WTC11 (cell line): ENCODE measurements around the gene ASTN2. TPM values are rescaled to one million over a fixed set of nuclear protein-coding genes. Genes with fewer than 3 reads are reported as not detected.

Source experiments
- ATAC-seq: fragments of 200-7000 bp; cut with Tn5 transposase; 2 replicates; pipeline ENCODE4 v1.10.0; 2021; ENCODE audit warnings: mild to moderate bottlenecking, moderate library complexity
- CTCF ChIA-PET: fragments of 300-600 bp; sonication (Branson Sonifier 250); formaldehyde crosslinking; loops from one replicate; lab custom pipeline; 2021; ENCODE audit warnings: antibody characterized with exemption; lab: Charles Lee
- POLR2A ChIA-PET: fragments of 350-600 bp; sonication (Branson Sonifier 250); formaldehyde crosslinking; loops from one replicate; lab custom pipeline; 2021; ENCODE audit warnings: antibody characterized with exemption; lab: Charles Lee
- DNase-seq: peaks from one replicate; pipeline ENCODE4 v3.0.0; 2021; ENCODE audit warnings: low spot score
- H3K27ac Mint-ChIP-seq: 2 replicates; pipeline ENCODE4 v1.8.0; 2021; ENCODE audit warnings: mixed read lengths
- H3K27me3 Mint-ChIP-seq: 2 replicates; pipeline ENCODE4 v1.8.0; 2021; ENCODE audit warnings: low read depth, mild to moderate bottlenecking, moderate library complexity, mixed read lengths
- H3K36me3 Mint-ChIP-seq: 2 replicates; pipeline ENCODE4 v1.8.0; 2021; ENCODE audit warnings: mixed read lengths
- H3K4me1 Mint-ChIP-seq: 2 replicates; pipeline ENCODE4 v1.8.0; 2022; ENCODE audit warnings: mixed read lengths
- H3K4me3 Mint-ChIP-seq: 2 replicates; pipeline ENCODE4 v1.8.0; 2021; ENCODE audit warnings: mild to moderate bottlenecking, moderate library complexity, mixed read lengths
- H3K9me3 Mint-ChIP-seq: 2 replicates; pipeline ENCODE4 v1.8.0; 2021; ENCODE audit warnings: mixed read lengths
- AFF4 ChIP-seq: sonication (generic); formaldehyde crosslinking; IDR thresholded peaks from 2 replicates; pipeline ENCODE4 v1.8.1; 2023; ENCODE audit warnings: mild to moderate bottlenecking, missing genetic modification reagents, borderline replicate concordance
- ATF1 ChIP-seq: sonication (generic); formaldehyde crosslinking; IDR thresholded peaks from 2 replicates; pipeline ENCODE4 v1.8.1; 2023; ENCODE audit warnings: mild to moderate bottlenecking, moderate library complexity, missing genetic modification reagents
- CDX4 ChIP-seq: fragments of 250-450 bp; sonication (Bioruptor Pico); IDR thresholded peaks from 2 replicates; pipeline ENCODE4 v1.9.0; 2021; ENCODE audit warnings: moderate library complexity, mild to moderate bottlenecking, inconsistent platforms, borderline replicate concordance
- CREM ChIP-seq: sonication (generic); formaldehyde crosslinking; IDR thresholded peaks from 2 replicates; pipeline ENCODE4 v1.8.1; 2022; ENCODE audit warnings: mild to moderate bottlenecking, missing genetic modification reagents, moderate library complexity
- ELF4 ChIP-seq: sonication (generic); formaldehyde crosslinking; IDR thresholded peaks from 2 replicates; pipeline ENCODE4 v1.8.1; 2022; ENCODE audit warnings: low read depth, mild to moderate bottlenecking, moderate library complexity, missing genetic modification reagents
- FOXK1 ChIP-seq: sonication (generic); formaldehyde crosslinking; IDR thresholded peaks from 2 replicates; pipeline ENCODE4 v1.8.0; 2022; ENCODE audit warnings: mild to moderate bottlenecking, moderate library complexity, missing genetic modification reagents
- FOXP1 ChIP-seq: sonication (generic); formaldehyde crosslinking; IDR thresholded peaks from 2 replicates; pipeline ENCODE4 v1.8.0; 2022; ENCODE audit warnings: missing genetic modification reagents, mild to moderate bottlenecking, moderate library complexity, borderline replicate concordance
- GABPB1 ChIP-seq: sonication (generic); formaldehyde crosslinking; IDR thresholded peaks from 2 replicates; pipeline ENCODE4 v1.8.1; 2023; ENCODE audit warnings: mild to moderate bottlenecking, missing genetic modification reagents
- IRF1 ChIP-seq: sonication (generic); formaldehyde crosslinking; IDR thresholded peaks from 2 replicates; pipeline ENCODE4 v1.8.0; 2023; ENCODE audit warnings: missing genetic modification reagents
- JAZF1 ChIP-seq: fragments of 250-450 bp; sonication (Bioruptor Pico); IDR thresholded peaks from 2 replicates; pipeline ENCODE4 v1.9.0; 2021; ENCODE audit warnings: moderate library complexity, mild to moderate bottlenecking, inconsistent platforms
- KAT7 ChIP-seq: sonication (generic); formaldehyde crosslinking; IDR thresholded peaks from 2 replicates; pipeline ENCODE4 v1.8.1; 2023; ENCODE audit warnings: missing genetic modification reagents, mild to moderate bottlenecking, borderline replicate concordance
- MXD4 ChIP-seq: fragments of 250-450 bp; sonication (Bioruptor Pico); IDR thresholded peaks from 2 replicates; pipeline ENCODE4 v1.8.0; 2021; ENCODE audit warnings: mild to moderate bottlenecking, moderate library complexity, borderline replicate concordance
- NFYB ChIP-seq: sonication (generic); formaldehyde crosslinking; conservative IDR thresholded peaks from 2 replicates; pipeline ENCODE4 v1.8.0; 2022; ENCODE audit warnings: low read depth, missing genetic modification reagents
- PRRX2 ChIP-seq: fragments of 250-450 bp; sonication (Bioruptor Pico); IDR thresholded peaks from 2 replicates; pipeline ENCODE4 v1.8.0; 2021; ENCODE audit warnings: mild to moderate bottlenecking
- SMAD3 ChIP-seq: sonication (generic); formaldehyde crosslinking; IDR thresholded peaks from 2 replicates; pipeline ENCODE4 v1.8.0; 2022; ENCODE audit warnings: missing genetic modification reagents, mild to moderate bottlenecking, borderline replicate concordance
- SMAD4 ChIP-seq: sonication (generic); formaldehyde crosslinking; IDR thresholded peaks from 2 replicates; pipeline ENCODE4 v1.8.0; 2022; ENCODE audit warnings: mild to moderate bottlenecking, missing genetic modification reagents
- SP1 ChIP-seq: sonication (generic); formaldehyde crosslinking; conservative IDR thresholded peaks from 2 replicates; pipeline ENCODE4 v1.8.1; 2022; ENCODE audit warnings: missing genetic modification reagents
- ZNF416 ChIP-seq: fragments of 250-450 bp; sonication (Bioruptor Pico); IDR thresholded peaks from 2 replicates; pipeline ENCODE4 v1.9.0; 2021; ENCODE audit warnings: mild to moderate bottlenecking, inconsistent platforms
- ZNF671 ChIP-seq: fragments of 250-450 bp; sonication (Bioruptor Pico); IDR thresholded peaks from 2 replicates; pipeline ENCODE4 v1.8.0; 2021; ENCODE audit warnings: mild to moderate bottlenecking
- total RNA-seq: library from RNA; stranded (reverse); gene quantifications from 3 replicates; pipeline ENCODE4 v1.2.3, GENCODE V29; 2021
- TF ChIP-seq, protein P1 (sequence below): sonication (generic); formaldehyde crosslinking; IDR thresholded peaks from 2 replicates; pipeline ENCODE4 v1.8.0; 2022; ENCODE audit warnings: missing genetic modification reagents
- TF ChIP-seq, protein P2 (sequence below): sonication (generic); formaldehyde crosslinking; IDR thresholded peaks from 2 replicates; pipeline ENCODE4 v1.8.1; 2023; ENCODE audit warnings: mild to moderate bottlenecking, missing genetic modification reagents, moderate library complexity
- TF ChIP-seq, protein P3 (sequence below): sonication (generic); formaldehyde crosslinking; IDR thresholded peaks from 2 replicates; pipeline ENCODE4 v1.8.1; 2022; ENCODE audit warnings: mild to moderate bottlenecking, missing genetic modification reagents, moderate library complexity, borderline replicate concordance
- TF ChIP-seq, protein P4 (sequence below): fragments of 250-450 bp; sonication (Bioruptor Pico); IDR thresholded peaks from 2 replicates; pipeline ENCODE4 v2.1.2; 2022; ENCODE audit warnings: mild to moderate bottlenecking, moderate library complexity

The ASTN2 gene
- total RNA-seq, 1 experiment from 2014 or later = 16.2 TPM

DNA sequence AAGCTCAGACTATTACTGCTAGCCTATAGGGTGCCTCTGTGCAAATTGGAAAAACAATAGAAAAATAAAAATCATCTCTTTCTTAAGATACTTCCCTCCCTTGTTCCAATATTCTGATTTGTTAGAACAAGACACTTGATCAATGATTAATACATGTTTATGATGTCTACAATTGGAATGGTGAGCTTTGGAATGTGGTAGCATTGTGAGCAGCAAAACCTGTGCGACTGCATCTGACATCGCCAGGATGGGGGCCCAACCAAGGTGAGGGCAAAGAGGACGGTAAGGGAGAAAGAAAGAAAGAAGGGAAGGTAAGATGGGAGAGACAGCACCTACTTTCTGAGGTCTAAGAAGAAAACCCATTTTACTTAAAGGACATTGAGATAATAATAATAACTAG is 910.8 kb downstream of the ASTN2 start:
- POLR2A ChIA-PET = no interaction called here
- ATAC-seq = no peak
- Mint-ChIP-seq H3K9me3 (peaks cover 5% of the 10 kb centered on the region), H3K4me1 (no peaks in the 10 kb centered on the region), H3K27ac (no peak overlapping the region), H3K27me3 (no peaks in the 10 kb centered on the region; the same call in 1 of the 2 replicates)
- CTCF ChIA-PET = interaction anchor here (1.1 kb wide), 1 partner anchor 9 kb away, joined by 3 read pairs; no protein-coding TSS in a partner anchor
- TF ChIP-seq ATF1 (CRISPR knock-in tag) (no peak), ZNF671 (CRISPR knock-in tag) (no peak), GABPB1 (CRISPR knock-in tag) (no peak)
- TF ChIP-seq, protein P1, sequence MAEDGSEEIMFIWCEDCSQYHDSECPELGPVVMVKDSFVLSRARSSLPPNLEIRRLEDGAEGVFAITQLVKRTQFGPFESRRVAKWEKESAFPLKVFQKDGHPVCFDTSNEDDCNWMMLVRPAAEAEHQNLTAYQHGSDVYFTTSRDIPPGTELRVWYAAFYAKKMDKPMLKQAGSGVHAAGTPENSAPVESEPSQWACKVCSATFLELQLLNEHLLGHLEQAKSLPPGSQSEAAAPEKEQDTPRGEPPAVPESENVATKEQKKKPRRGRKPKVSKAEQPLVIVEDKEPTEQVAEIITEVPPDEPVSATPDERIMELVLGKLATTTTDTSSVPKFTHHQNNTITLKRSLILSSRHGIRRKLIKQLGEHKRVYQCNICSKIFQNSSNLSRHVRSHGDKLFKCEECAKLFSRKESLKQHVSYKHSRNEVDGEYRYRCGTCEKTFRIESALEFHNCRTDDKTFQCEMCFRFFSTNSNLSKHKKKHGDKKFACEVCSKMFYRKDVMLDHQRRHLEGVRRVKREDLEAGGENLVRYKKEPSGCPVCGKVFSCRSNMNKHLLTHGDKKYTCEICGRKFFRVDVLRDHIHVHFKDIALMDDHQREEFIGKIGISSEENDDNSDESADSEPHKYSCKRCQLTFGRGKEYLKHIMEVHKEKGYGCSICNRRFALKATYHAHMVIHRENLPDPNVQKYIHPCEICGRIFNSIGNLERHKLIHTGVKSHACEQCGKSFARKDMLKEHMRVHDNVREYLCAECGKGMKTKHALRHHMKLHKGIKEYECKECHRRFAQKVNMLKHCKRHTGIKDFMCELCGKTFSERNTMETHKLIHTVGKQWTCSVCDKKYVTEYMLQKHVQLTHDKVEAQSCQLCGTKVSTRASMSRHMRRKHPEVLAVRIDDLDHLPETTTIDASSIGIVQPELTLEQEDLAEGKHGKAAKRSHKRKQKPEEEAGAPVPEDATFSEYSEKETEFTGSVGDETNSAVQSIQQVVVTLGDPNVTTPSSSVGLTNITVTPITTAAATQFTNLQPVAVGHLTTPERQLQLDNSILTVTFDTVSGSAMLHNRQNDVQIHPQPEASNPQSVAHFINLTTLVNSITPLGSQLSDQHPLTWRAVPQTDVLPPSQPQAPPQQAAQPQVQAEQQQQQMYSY = no peak
- TF ChIP-seq, protein P2, sequence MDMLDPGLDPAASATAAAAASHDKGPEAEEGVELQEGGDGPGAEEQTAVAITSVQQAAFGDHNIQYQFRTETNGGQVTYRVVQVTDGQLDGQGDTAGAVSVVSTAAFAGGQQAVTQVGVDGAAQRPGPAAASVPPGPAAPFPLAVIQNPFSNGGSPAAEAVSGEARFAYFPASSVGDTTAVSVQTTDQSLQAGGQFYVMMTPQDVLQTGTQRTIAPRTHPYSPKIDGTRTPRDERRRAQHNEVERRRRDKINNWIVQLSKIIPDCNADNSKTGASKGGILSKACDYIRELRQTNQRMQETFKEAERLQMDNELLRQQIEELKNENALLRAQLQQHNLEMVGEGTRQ = no peak
- TF ChIP-seq, all 79 proteins: peak for 0
- no peaks in the 10 kb centered on the region for H3K36me3 Mint-ChIP-seq
- H3K4me3 Mint-ChIP-seq = no peak overlapping the region
- DNase-seq = no peak

GRCh38 chr9:116502746-116503145 is 912.1 kb downstream of the ASTN2 start:
- Mint-ChIP-seq H3K27me3 (no peaks in the 10 kb centered on the region; the same call in 1 of the 2 replicates), H3K4me1 (no peaks in the 10 kb centered on the region), H3K9me3 (no peaks in the 10 kb centered on the region), H3K27ac (no peak overlapping the region), H3K4me3 (no peak overlapping the region), H3K36me3 (no peaks in the 10 kb centered on the region)
- no peak for DNase-seq
- no peak for TF ChIP-seq FOXK1 (CRISPR knock-in tag)
- TF ChIP-seq SP1 (CRISPR knock-in tag) = no peak
- TF ChIP-seq AFF4 (CRISPR knock-in tag) = no peak
- TF ChIP-seq, protein P3, sequence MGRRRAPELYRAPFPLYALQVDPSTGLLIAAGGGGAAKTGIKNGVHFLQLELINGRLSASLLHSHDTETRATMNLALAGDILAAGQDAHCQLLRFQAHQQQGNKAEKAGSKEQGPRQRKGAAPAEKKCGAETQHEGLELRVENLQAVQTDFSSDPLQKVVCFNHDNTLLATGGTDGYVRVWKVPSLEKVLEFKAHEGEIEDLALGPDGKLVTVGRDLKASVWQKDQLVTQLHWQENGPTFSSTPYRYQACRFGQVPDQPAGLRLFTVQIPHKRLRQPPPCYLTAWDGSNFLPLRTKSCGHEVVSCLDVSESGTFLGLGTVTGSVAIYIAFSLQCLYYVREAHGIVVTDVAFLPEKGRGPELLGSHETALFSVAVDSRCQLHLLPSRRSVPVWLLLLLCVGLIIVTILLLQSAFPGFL (CRISPR knock-in tag) = no peak
- no peak for TF ChIP-seq NFYB (CRISPR knock-in tag)
- no peak for TF ChIP-seq IRF1 (CRISPR knock-in tag)
- TF ChIP-seq ZNF416 (CRISPR knock-in tag) = no peak
- TF ChIP-seq MXD4 (CRISPR knock-in tag) = no peak
- TF ChIP-seq, protein P4, sequence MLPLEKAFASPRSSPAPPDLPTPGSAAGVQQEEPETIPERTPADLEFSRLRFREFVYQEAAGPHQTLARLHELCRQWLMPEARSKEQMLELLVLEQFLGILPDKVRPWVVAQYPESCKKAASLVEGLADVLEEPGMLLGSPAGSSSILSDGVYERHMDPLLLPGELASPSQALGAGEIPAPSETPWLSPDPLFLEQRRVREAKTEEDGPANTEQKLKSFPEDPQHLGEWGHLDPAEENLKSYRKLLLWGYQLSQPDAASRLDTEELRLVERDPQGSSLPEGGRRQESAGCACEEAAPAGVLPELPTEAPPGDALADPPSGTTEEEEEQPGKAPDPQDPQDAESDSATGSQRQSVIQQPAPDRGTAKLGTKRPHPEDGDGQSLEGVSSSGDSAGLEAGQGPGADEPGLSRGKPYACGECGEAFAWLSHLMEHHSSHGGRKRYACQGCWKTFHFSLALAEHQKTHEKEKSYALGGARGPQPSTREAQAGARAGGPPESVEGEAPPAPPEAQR (CRISPR knock-in tag) = no peak
- TF ChIP-seq ELF4 (CRISPR knock-in tag) = no peak
- TF ChIP-seq FOXP1 (CRISPR knock-in tag) = no peak
- TF ChIP-seq SMAD3 (CRISPR knock-in tag) = no peak
- TF ChIP-seq PRRX2 (CRISPR knock-in tag) = no peak
- TF ChIP-seq CDX4 = no peak
- TF ChIP-seq SMAD4 (CRISPR knock-in tag) = no peak
- TF ChIP-seq JAZF1 (CRISPR knock-in tag) = no peak
- TF ChIP-seq KAT7 (CRISPR knock-in tag) = no peak
- no peak for TF ChIP-seq CREM (CRISPR knock-in tag)
- POLR2A ChIA-PET = no interaction called here
- CTCF ChIA-PET = no interaction called here
- no peak for ATAC-seq
